ENCODE results near the gene ZBTB20. TPM values are rescaled to one million over a fixed set of nuclear protein-coding genes. Genes with fewer than 3 reads are reported as not detected.

The ZBTB20 gene
- total RNA-seq, 1 experiment from 2014 or later = 12.8 TPM

GRCh38 chr3:114671741-114672510, 475.2 kb downstream of the ZBTB20 start:
- Mint-ChIP-seq H3K4me3 (ENCODE audit: unreplicated experiment) (no peak overlapping the region), H3K27ac (ENCODE audit: unreplicated experiment) (no peak overlapping the region), H3K27me3 (ENCODE audit: insufficient read depth, unreplicated experiment) (no peaks in the 10 kb centered on the region), H3K4me1 (ENCODE audit: low read depth, unreplicated experiment) (no peaks in the 10 kb centered on the region), H3K36me3 (ENCODE audit: insufficient read depth, unreplicated experiment) (no peaks in the 10 kb centered on the region), H3K9me3 (ENCODE audit: unreplicated experiment) (no peaks in the 10 kb centered on the region)
- ChIA-PET POLR2A (no interaction called here), CTCF (no interaction called here)
- Histone ChIP-seq H3K4me1 (no peaks in the 10 kb centered on the region), H3K9me3 (no peaks in the 10 kb centered on the region), H3K27me3 (replicated peaks; ENCODE audit: control insufficient read depth, insufficient read depth, low read length) (no peaks in the 10 kb centered on the region), H3K4me3 (ENCODE audit: low read depth, low read length) (no peak overlapping the region), H3K36me3 (ENCODE audit: control insufficient read depth, insufficient read depth, low read length) (no peaks in the 10 kb centered on the region)
- no TSS peak for BruUV-seq (replicated peaks)
- intact Hi-C loops (cut with micrococcal nuclease; ENCODE audit: unreplicated experiment) = no loop called here
- no peak for DNase-seq
- no peak for TF ChIP-seq CTCF (IDR thresholded peaks at IDR 0.05; ENCODE audit: insufficient read depth in 1 of 2, low read depth in 1 of 2, low read length in 1 of 2, severe bottlenecking in 1 of 2, unreplicated experiment in 1 of 2)

GRCh38 chr3:114669614-114670013, 477.5 kb downstream of the ZBTB20 start:
- intact Hi-C loops (cut with micrococcal nuclease; ENCODE audit: unreplicated experiment) = no loop called here
- Histone ChIP-seq H3K9me3 (no peaks in the 10 kb centered on the region), H3K4me1 (no peaks in the 10 kb centered on the region), H3K36me3 (ENCODE audit: control insufficient read depth, insufficient read depth, low read length) (no peaks in the 10 kb centered on the region), H3K27me3 (replicated peaks; ENCODE audit: control insufficient read depth, insufficient read depth, low read length) (no peaks in the 10 kb centered on the region), H3K4me3 (ENCODE audit: low read depth, low read length) (no peak overlapping the region)
- no peak overlapping the region for H3K4me3 Mint-ChIP-seq (ENCODE audit: unreplicated experiment)
- BruUV-seq (replicated peaks) = no TSS peak
- no peak overlapping the region for H3K27ac Mint-ChIP-seq (ENCODE audit: unreplicated experiment)
- no peaks in the 10 kb centered on the region for H3K27me3 Mint-ChIP-seq (ENCODE audit: insufficient read depth, unreplicated experiment)
- H3K9me3 Mint-ChIP-seq (ENCODE audit: unreplicated experiment) = no peaks in the 10 kb centered on the region
- CTCF ChIA-PET = no interaction called here
- POLR2A ChIA-PET = no interaction called here
- H3K36me3 Mint-ChIP-seq (ENCODE audit: insufficient read depth, unreplicated experiment) = no peaks in the 10 kb centered on the region
- no peak for TF ChIP-seq CTCF (IDR thresholded peaks at IDR 0.05; ENCODE audit: insufficient read depth in 1 of 2, low read depth in 1 of 2, low read length in 1 of 2, severe bottlenecking in 1 of 2, unreplicated experiment in 1 of 2)
- H3K4me1 Mint-ChIP-seq (ENCODE audit: low read depth, unreplicated experiment) = no peaks in the 10 kb centered on the region
- DNase-seq = no peak

- Histone ChIP-seq H3K9me3 (no peaks in the 10 kb centered on the region), H3K27me3 (replicated peaks; ENCODE audit: control insufficient read depth, insufficient read depth, low read length) (no peaks in the 10 kb centered on the region), H3K4me1 (no peaks in the 10 kb centered on the region), H3K36me3 (ENCODE audit: control insufficient read depth, insufficient read depth, low read length) (no peaks in the 10 kb centered on the region), H3K4me3 (ENCODE audit: low read depth, low read length) (no peak overlapping the region)
- intact Hi-C loops (cut with micrococcal nuclease; ENCODE audit: unreplicated experiment) = no loop called here
- H3K4me1 Mint-ChIP-seq (ENCODE audit: low read depth, unreplicated experiment) = no peaks in the 10 kb centered on the region
- no peak overlapping the region for H3K27ac Mint-ChIP-seq (ENCODE audit: unreplicated experiment)
- H3K27me3 Mint-ChIP-seq (ENCODE audit: insufficient read depth, unreplicated experiment) = no peaks in the 10 kb centered on the region
- H3K9me3 Mint-ChIP-seq (ENCODE audit: unreplicated experiment) = no peaks in the 10 kb centered on the region
- TF ChIP-seq CTCF (IDR thresholded peaks at IDR 0.05; ENCODE audit: insufficient read depth in 1 of 2, low read depth in 1 of 2, low read length in 1 of 2, severe bottlenecking in 1 of 2, unreplicated experiment in 1 of 2) = no peak
- no TSS peak for BruUV-seq (replicated peaks)
- POLR2A ChIA-PET = no interaction called here
- DNase-seq = no peak
- CTCF ChIA-PET = no interaction called here
- H3K4me3 Mint-ChIP-seq (ENCODE audit: unreplicated experiment) = no peak overlapping the region
- no peaks in the 10 kb centered on the region for H3K36me3 Mint-ChIP-seq (ENCODE audit: insufficient read depth, unreplicated experiment)
Observed at GRCh38 chr3:114668099-114668498, 479.0 kb downstream of the ZBTB20 start.

Data from Caco-2 (cell line).